ENCODE results near the gene PTPRN2. TPM values are rescaled to one million over a fixed set of nuclear protein-coding genes. Genes with fewer than 3 reads are reported as not detected.

The PTPRN2 gene
- total and polyA plus RNA-seq, 2 of the 8 experiments (the other 6 are each of a cell fraction or from before 2014, with no cell fraction given): 2.6 to 4.5 TPM

DNA sequence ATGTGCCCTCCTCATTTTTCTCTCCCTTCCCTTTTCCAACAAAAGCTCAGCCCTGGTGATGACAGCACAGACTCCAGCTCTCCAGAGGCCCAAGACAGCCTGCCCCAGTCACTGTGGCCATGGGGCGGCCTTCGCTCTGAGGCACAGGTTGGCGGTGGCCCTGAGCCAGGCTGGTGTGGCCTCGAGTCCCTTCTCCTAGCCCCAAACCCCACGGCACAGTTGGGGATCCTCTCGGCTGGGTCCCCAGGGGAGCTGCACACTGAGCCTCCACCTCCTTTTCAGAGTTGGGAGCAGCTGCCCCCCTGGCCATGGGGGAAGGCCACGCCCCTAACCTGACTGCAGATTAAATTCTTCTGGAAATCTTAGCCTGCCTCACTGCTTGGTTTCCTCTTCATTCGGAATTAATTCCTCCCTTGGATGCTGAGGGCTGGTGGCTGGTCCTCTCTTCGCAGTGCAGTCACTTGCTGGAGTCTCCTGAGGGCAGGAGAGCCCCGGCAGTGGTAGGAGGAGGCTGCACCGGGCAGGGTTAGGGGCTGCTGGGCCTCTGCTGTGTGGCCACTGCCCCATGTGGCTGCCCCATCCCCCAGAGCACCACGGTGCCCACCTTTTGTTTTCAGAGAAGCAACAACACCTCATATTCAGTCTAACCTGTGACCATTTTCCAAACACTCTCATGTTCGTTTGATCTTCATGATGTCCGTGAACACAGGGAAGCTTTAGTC, 824.2 kb downstream of the PTPRN2 start:
- ChIA-PET POLR2A (ENCODE audit: partially characterized antibody) (no interaction called here), CTCF (ENCODE audit: partially characterized antibody) (no interaction called here)
- Histone ChIP-seq H3K18ac (ENCODE audit: extremely low read depth, low read length) (no peak overlapping the region), H4K20me1 (replicated peaks in 1 of 2; ENCODE audit: control insufficient read depth in 1 of 2, insufficient read depth in 2 of 2, low read length in 2 of 2) (peaks cover 0 to 14% of the 10 kb centered on the region in 2 experiments), H2AFZ (ENCODE audit: low read length) (no peak overlapping the region), H4K8ac (ENCODE audit: extremely low read depth, insufficient read depth, low read length) (no peak overlapping the region), H4K5ac (ENCODE audit: insufficient read length, low read depth, low read length) (no peak overlapping the region), H2AK5ac (ENCODE audit: low read depth, low read length) (no peak overlapping the region), H3K4me1 (replicated peaks in 1 of 4; ENCODE audit: control insufficient read depth in 3 of 4, insufficient read depth in 4 of 4, low read length in 3 of 4) (no peaks in the 10 kb centered on the region), H3K79me2 (ENCODE audit: control insufficient read depth in 1 of 2, insufficient read depth in 2 of 2, low read length in 2 of 2) (no peaks in the 10 kb centered on the region), H2BK5ac (ENCODE audit: low read depth, low read length) (no peak overlapping the region), H3K27me3 (replicated peaks in 1 of 4; ENCODE audit: control insufficient read depth in 3 of 4, extremely low read depth in 1 of 4, insufficient read depth in 3 of 4, low read length in 3 of 4) (no peaks in the 10 kb centered on the region), H3K14ac (ENCODE audit: insufficient read length) (no peak overlapping the region), H3K9ac (replicated peaks in 1 of 4; ENCODE audit: extremely low read depth in 1 of 4, low read depth in 3 of 4, low read length in 3 of 4) (no peak overlapping the region), H2BK15ac (ENCODE audit: low read length) (no peak overlapping the region), H2BK120ac (replicated peaks; ENCODE audit: low read depth, low read length) (no peak overlapping the region), H3K23ac (ENCODE audit: insufficient read length) (no peak overlapping the region), H3K36me3 (ENCODE audit: control insufficient read depth in 2 of 4, insufficient read depth in 4 of 4, low read length in 3 of 4) (no peaks in the 10 kb centered on the region), H3K79me1 (ENCODE audit: low read depth, low read length) (no peaks in the 10 kb centered on the region), H3K4ac (replicated peaks; ENCODE audit: insufficient read length, low read depth, low read length) (no peak overlapping the region), H3K4me3 (ENCODE audit: extremely low read depth in 1 of 4, insufficient read depth in 2 of 4, low read depth in 3 of 4, low read length in 4 of 4) (no peak overlapping the region), H3K27ac (ENCODE audit: low read depth, low read length) (no peak overlapping the region), H3K9me3 (ENCODE audit: insufficient read depth in 2 of 2, low read depth in 1 of 2, low read length in 1 of 2) (peaks cover 7 to 11% of the 10 kb centered on the region in 2 experiments; a peak in 3 of 4 replicates), H2BK20ac (ENCODE audit: low read length) (no peak overlapping the region), H3K23me2 (ENCODE audit: low read depth, low read length) (peaks cover 17% of the 10 kb centered on the region; the same call in 1 of the 2 replicates), H3K4me2 (ENCODE audit: insufficient read depth in 1 of 2, low read depth in 2 of 2, low read length in 2 of 2) (no peak overlapping the region), H4K91ac (replicated peaks; ENCODE audit: insufficient read length, low read length) (no peak overlapping the region), H2BK12ac (ENCODE audit: low read depth, low read length) (no peak overlapping the region), H3K56ac (replicated peaks; ENCODE audit: insufficient read length, low read depth, low read length) (no peak overlapping the region)
- 87% methylated on average over 14 of the region's 14 CpGs; no CpG with 5 or more reads in 1 of the 2 experiments for WGBS, 2 experiments (ENCODE audit: extremely low coverage in 1 of 2, insufficient coverage in 1 of 2, insufficient read length in 1 of 2, insufficient replicate concordance in 2 of 2, low coverage in 1 of 2, low lambda C conversion rate in 2 of 2, missing lambda C conversion rate in 1 of 2)
- no peak for DNase-seq (ENCODE audit: low read depth in 1 of 2, low spot score in 2 of 2)
- no peak for FAIRE-seq
- TF ChIP-seq POU5F1 (IDR thresholded peaks at IDR 0.05; ENCODE audit: low read depth, low read length): no peak
- TF ChIP-seq RXRA (IDR thresholded peaks at IDR 0.05; ENCODE audit: insufficient read depth, low read depth, low read length): no peak
- no peak for TF ChIP-seq JUND (IDR thresholded peaks at IDR 0.05; ENCODE audit: low read length)
- no peak for TF ChIP-seq BRCA1 (IDR thresholded peaks at IDR 0.05; ENCODE audit: low read depth, low read length)
- TF ChIP-seq, protein P1, sequence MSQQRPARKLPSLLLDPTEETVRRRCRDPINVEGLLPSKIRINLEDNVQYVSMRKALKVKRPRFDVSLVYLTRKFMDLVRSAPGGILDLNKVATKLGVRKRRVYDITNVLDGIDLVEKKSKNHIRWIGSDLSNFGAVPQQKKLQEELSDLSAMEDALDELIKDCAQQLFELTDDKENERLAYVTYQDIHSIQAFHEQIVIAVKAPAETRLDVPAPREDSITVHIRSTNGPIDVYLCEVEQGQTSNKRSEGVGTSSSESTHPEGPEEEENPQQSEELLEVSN (IDR thresholded peaks at IDR 0.05): no peak
- TF ChIP-seq, protein P2, sequence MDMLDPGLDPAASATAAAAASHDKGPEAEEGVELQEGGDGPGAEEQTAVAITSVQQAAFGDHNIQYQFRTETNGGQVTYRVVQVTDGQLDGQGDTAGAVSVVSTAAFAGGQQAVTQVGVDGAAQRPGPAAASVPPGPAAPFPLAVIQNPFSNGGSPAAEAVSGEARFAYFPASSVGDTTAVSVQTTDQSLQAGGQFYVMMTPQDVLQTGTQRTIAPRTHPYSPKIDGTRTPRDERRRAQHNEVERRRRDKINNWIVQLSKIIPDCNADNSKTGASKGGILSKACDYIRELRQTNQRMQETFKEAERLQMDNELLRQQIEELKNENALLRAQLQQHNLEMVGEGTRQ (IDR thresholded peaks at IDR 0.05; ENCODE audit: low read length): no peak
- TF ChIP-seq CEBPB (IDR thresholded peaks at IDR 0.05; ENCODE audit: low read depth, low read length): no peak
- no peak for TF ChIP-seq GTF2F1 (IDR thresholded peaks at IDR 0.05; ENCODE audit: borderline replicate concordance, low read depth, low read length)
- TF ChIP-seq RNF2 (IDR thresholded peaks at IDR 0.05; ENCODE audit: borderline replicate concordance, low read depth, low read length, missing control alignments, poor library complexity, severe bottlenecking): no peak
- TF ChIP-seq SP4 (IDR thresholded peaks at IDR 0.05; ENCODE audit: low read length): no peak
- TF ChIP-seq GABPA (IDR thresholded peaks at IDR 0.05; ENCODE audit: borderline replicate concordance, insufficient read depth, low read length): no peak
- no peak for TF ChIP-seq SP1 (IDR thresholded peaks at IDR 0.05; ENCODE audit: low read depth, low read length)

All from H1 (cell line).